Brain microvascular endothelial cell (primary cell): ENCODE data around the gene MCHR1.

Experiments
- DNase-seq: peaks from one replicate; pipeline ENCODE4 v3.0.0-alpha.2; 2020
- H3K27ac ChIP-seq: fragments of 250-450 bp; sonication (Bioruptor Pico); 2 replicates; pipeline ENCODE4 v1.5.1; 2020; ENCODE audit warnings: mild to moderate bottlenecking, moderate library complexity
- H3K27me3 ChIP-seq: fragments of 250-450 bp; sonication (Bioruptor Pico); replicated peaks from 2 replicates; pipeline ENCODE4 v1.5.1; 2020; ENCODE audit warnings: mild to moderate bottlenecking
- H3K36me3 ChIP-seq: fragments of 250-450 bp; sonication (Bioruptor Pico); replicated peaks from 2 replicates; pipeline ENCODE4 v1.5.1; 2020; ENCODE audit warnings: mild to moderate bottlenecking
- H3K4me3 ChIP-seq: 2 replicates; pipeline ENCODE4 v1.5.1; 2011; ENCODE audit warnings: low read depth, mild to moderate bottlenecking, control low read depth, low read length, moderate library complexity
- in situ Hi-C: cut with HindIII; loops from 2 replicates; pipeline ENCODE4 v1.10.0; 2017; ENCODE audit warnings: low sequenced_read_pairs, low pct_ligation_motif_present
- TF ChIP-seq, protein P1 (sequence below): IDR thresholded peaks from 2 replicates; pipeline ENCODE4 v1.5.1; 2011; ENCODE audit warnings: low read depth, mild to moderate bottlenecking, moderate library complexity, low read length, control low read depth, inconsistent platforms; ENCODE audit errors: missing control alignments

The MCHR1 gene

GRCh38 chr22:40679964-40680818, 907 bp downstream of the MCHR1 start:
- Histone ChIP-seq H3K27me3 (peaks cover 16% of the 10 kb centered on the region), H3K36me3 (no peaks in the 10 kb centered on the region), H3K27ac (no peak overlapping the region), H3K4me3 (no peak overlapping the region)
- TF ChIP-seq, protein P1, sequence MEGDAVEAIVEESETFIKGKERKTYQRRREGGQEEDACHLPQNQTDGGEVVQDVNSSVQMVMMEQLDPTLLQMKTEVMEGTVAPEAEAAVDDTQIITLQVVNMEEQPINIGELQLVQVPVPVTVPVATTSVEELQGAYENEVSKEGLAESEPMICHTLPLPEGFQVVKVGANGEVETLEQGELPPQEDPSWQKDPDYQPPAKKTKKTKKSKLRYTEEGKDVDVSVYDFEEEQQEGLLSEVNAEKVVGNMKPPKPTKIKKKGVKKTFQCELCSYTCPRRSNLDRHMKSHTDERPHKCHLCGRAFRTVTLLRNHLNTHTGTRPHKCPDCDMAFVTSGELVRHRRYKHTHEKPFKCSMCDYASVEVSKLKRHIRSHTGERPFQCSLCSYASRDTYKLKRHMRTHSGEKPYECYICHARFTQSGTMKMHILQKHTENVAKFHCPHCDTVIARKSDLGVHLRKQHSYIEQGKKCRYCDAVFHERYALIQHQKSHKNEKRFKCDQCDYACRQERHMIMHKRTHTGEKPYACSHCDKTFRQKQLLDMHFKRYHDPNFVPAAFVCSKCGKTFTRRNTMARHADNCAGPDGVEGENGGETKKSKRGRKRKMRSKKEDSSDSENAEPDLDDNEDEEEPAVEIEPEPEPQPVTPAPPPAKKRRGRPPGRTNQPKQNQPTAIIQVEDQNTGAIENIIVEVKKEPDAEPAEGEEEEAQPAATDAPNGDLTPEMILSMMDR = peak; percentile 38
- in situ Hi-C loops = no loop called here
- peak; percentile 9 for DNase-seq

DNA sequence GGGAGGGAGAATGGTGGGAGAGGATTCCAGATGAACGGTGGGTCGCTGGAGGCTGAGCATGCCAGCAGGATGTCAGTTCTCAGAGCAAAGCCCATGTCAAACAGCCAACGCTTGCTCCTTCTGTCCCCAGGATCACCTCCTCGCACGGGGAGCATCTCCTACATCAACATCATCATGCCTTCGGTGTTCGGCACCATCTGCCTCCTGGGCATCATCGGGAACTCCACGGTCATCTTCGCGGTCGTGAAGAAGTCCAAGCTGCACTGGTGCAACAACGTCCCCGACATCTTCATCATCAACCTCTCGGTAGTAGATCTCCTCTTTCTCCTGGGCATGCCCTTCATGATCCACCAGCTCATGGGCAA, 1.5 kb downstream of the MCHR1 start:
- DNase-seq = no peak
- Histone ChIP-seq H3K36me3 (no peaks in the 10 kb centered on the region), H3K4me3 (no peak overlapping the region), H3K27me3 (peaks cover 16% of the 10 kb centered on the region), H3K27ac (no peak overlapping the region)
- in situ Hi-C loops = no loop called here
- TF ChIP-seq, protein P1 = no peak

- Histone ChIP-seq H3K27ac (no peak overlapping the region), H3K4me3 (no peak overlapping the region), H3K27me3 (peaks cover 16% of the 10 kb centered on the region), H3K36me3 (no peaks in the 10 kb centered on the region)
- no peak for DNase-seq
- in situ Hi-C loops = no loop called here
- TF ChIP-seq, protein P1 = no peak
Measured at GRCh38 chr22:40681451-40681850, 2.2 kb downstream of the MCHR1 start.

GRCh38 chr22:40684728-40685127, 5.4 kb downstream of the MCHR1 start:
- in situ Hi-C loops = no loop called here

DNA sequence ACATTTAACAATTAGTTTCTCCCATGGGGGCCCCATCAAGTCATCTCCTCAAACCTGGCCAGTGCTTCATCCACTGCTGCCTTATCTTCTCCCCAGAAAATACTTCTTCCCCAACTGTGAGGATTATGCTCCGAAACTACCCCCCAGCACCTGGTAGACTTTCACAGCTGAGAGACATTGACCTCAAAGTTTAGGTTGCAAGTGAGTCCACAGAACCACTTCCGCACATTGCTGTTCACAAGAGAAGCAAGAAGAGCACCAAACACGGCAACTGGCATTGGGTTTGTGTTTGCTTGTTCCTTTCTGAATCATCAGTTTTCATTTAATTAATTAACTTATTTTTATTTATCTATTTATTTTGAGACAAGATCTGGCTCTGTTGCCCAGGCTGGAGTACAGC, 6.1 kb downstream of the MCHR1 start:
- in situ Hi-C loops = no loop called here
- no peak overlapping the region for H3K4me3 ChIP-seq
- no peak for DNase-seq

More at GRCh38 chr22:40684728-40685127, 5.4 kb downstream of the MCHR1 start:
- no peak for DNase-seq
- Histone ChIP-seq H3K4me3 (no peak overlapping the region), H3K36me3 (no peaks in the 10 kb centered on the region), H3K27me3 (peaks cover 5% of the 10 kb centered on the region), H3K27ac (no peak overlapping the region)
- TF ChIP-seq, protein P1 = no peak

More for the DNA sequence above, 6.1 kb downstream of the MCHR1 start:
- Histone ChIP-seq H3K36me3 (no peaks in the 10 kb centered on the region), H3K27ac (no peak overlapping the region), H3K27me3 (peaks cover 5% of the 10 kb centered on the region)
- TF ChIP-seq, protein P1 = no peak
